Hematopoietic multipotent progenitor cell treated with erythropoietin and hydrocortisone succinate and interleukin-3 and kit ligand, for 17 days (in vitro differentiated cells): Measurements from ENCODE around the gene ADISSP.

Source experiments
- DNase-seq: peaks from one replicate; pipeline ENCODE4 v3.0.0-alpha.2; 2015; ENCODE audit warnings: low spot score

Gene ADISSP

DNA sequence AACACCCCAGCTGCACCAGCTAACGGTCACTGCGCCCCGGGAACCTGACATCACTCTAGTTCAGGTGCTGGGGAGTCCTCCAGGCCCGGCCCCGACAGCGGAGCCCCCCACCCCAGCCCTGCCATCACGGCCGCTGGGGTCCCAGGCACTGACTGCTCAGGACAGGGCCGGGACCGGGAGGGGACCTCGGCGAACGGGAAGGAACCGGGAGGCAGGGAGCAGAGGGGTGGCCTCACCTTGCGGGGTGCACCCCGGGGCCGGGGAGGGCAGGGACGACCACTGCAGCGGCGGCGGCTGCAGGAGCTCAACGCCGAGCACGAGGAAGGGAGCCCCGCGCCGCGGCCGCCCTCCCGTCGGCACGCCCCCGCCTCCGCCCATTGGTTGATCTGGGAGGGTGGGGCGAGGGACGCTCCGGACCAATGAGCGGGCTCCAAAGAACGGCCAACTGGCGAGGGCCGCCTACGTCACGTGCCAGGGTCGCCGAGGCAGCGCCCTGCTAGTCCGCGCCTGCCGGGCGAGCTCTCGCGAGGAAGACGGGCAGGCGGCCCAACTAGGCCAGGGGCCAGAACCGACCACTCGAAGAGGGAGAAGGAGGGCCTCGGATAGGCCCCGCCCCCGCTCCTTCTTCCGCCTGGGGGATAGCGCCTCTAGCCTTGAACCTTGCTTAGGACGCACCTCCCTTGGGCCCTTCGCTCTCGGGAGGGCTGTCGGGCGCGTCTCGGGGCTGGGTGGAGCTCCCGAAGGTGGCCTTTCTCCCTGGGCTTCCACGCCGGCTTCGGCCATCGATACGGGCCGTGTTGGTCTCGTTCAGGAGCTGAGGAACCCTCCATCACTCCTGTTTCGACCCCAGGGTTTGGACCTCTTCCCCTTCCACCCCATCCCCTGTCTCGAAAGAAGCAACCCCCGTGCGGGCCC, at the start of gene ADISSP:
Gene ADISSP, minus strand, starts transcription at position 327 of the 915 bp plus-strand sequence. CDS start 7,653 bp downstream, outside the sequence.
- peak; percentile 97 for DNase-seq

GRCh38 chr20:3815703-3816315, 48.3 kb upstream of the ADISSP start:
- no peak for DNase-seq

GRCh38 chr20:3814928-3815495, 47.5 kb upstream of the ADISSP start:
- DNase-seq: no peak

GRCh38 chr20:3813848-3814581, 46.5 kb upstream of the ADISSP start:
- no peak for DNase-seq

DNA sequence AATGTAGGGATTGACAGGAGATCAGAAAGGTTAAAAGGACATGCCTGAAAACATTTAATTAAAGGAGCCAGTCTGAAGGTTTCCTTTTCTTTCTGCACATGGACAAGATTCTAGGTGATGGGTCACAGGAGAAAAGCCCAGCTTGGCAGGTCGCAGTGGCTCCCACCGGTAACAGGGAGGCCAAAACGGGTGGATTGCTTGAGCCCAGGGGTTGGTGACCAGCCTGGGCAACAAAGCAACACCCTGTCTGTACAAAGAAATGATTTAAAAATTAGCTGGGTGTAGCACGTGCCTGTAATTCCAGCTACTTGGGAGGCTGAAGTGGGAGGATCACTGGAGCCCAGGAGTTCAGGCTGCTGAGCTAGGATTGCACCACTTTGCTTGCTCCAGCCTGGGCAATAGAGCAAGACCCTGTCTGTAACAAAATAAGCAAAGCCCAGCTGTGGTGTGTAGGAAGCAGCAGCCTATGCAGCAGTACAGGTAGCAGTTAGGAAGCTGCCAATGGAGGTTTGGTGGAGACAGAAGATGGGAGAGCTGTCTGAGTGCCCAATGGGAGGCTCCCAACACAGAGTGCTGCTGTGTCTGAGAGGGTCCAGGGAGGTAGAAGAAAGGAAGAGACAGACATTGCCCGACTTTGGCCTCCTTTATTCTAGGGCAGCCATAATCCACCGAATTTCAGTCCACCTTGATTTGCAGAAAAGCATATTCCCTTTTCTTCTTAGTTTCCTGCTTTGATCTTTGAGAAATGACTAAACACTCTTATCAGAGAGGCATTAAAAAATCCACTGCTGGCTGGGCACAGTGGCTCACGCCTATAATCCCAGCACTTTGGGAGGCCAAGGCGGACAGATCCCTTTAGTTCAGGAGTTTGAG, 45.7 kb upstream of the ADISSP start:
- no peak for DNase-seq

- no peak for DNase-seq
Measured at GRCh38 chr20:3812259-3812681, 44.7 kb upstream of the ADISSP start.

GRCh38 chr20:3811467-3812258, 44.1 kb upstream of the ADISSP start:
- peak; percentile 96 for DNase-seq

DNA sequence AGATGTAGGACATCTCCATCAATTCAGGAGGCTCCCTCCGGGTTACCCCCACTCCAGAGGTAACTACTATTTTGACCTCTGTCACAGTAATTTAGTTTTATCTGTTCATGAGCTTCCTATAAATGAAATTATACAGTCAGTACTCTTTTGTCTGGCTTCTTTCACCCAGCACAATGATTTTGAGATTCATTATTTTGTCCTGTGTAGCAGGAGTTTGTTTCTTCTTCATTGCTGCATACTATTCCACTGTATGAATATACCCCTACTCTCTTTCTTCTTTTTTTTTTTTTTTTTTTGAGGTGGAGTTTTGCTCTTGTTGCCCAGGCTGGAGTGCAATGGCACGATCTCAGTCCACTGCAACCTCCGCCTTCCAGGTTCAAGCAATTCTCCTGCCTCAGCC, 41.0 kb upstream of the ADISSP start:
- DNase-seq: no peak

DNA sequence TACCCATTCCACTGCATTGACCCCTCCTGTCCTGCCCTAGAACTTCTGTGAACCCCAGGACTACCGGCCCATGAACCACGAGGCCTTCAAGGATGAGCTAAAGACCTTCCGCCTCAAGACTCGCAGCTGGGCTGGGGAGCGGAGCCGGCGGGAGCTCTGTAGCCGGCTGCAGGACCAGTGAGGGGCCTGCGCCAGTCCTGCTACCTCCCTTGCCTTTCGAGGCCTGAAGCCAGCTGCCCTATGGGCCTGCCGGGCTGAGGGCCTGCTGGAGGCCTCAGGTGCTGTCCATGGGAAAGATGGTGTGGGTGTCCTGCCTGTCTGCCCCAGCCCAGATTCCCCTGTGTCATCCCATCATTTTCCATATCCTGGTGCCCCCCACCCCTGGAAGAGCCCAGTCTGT, 37.2 kb upstream of the ADISSP start:
- DNase-seq: no peak

DNA sequence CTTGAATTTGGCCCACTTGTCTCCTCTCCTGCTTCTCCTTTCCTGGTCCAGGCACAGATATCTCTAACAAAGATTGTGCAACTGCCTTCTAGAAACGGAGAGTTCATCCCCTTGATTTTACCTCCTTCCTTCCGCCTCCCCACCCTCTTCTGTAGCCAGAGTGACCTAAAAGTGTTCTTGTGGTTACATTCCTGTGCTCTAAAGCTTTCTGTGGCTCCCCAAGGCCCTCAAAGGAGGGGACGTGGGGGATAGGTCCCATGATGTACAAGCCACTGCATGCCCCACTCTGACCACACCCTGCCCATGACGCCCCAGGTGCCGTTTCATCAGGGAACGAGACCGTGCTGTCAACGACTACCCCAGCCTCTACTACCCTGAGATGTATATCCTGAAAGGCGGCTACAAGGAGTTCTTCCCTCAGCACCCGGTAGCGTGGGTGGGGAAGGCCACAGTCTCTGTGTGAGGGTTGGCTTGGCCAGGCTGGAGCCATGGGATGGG, 36.8 kb upstream of the ADISSP start:
- DNase-seq: no peak

DNA sequence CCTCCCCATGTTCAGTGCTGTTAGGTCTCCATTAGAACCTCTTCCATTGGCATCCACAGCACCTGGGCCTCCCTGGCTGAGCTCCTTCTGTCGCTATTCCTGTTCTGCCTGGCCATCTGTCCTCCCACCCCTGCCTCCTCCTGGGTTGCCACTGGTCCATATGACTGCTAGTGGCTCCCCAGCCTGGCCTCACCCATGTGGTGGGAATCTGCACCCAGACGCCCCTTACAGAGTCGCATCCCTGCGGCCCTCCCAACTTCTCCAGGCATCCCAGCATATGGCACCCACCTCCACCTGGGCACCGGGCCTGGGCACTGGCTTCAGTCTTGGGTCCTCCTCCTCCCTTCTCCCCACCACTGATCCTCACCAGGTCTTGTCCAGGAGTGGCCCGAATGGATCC, 36.3 kb upstream of the ADISSP start:
- DNase-seq: no peak

GRCh38 chr20:3803289-3803688, 35.7 kb upstream of the ADISSP start:
- DNase-seq: no peak

- DNase-seq: no peak
Measured at GRCh38 chr20:3802524-3803239, 35.1 kb upstream of the ADISSP start.

- no peak for DNase-seq
Measured at GRCh38 chr20:3801846-3802245, 34.3 kb upstream of the ADISSP start.

GRCh38 chr20:3801299-3801698, 33.7 kb upstream of the ADISSP start:
- no peak for DNase-seq

DNA sequence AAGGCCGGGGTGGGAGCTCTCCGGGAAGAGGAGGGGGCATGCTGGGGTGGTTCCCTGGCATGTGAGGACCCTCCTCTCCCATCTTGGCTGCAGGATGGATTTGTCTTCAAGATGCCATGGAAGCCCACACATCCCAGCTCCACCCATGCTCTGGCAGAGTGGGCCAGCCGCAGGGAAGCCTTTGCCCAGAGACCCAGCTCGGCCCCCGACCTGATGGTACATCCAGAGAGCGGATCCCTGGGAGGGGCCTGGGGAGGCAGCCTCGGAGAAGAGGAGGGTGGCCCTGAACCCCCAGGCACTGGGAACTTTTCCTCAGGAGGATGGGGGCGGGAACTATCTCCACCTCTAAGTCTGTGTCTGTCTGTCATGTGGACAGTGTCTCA, 33.3 kb upstream of the ADISSP start:
- no peak for DNase-seq

- DNase-seq: no peak
Measured at GRCh38 chr20:3800256-3800877, 32.8 kb upstream of the ADISSP start.

- DNase-seq: no peak
Measured at GRCh38 chr20:3798908-3799248, 31.3 kb upstream of the ADISSP start.

GRCh38 chr20:3798373-3798768, 30.8 kb upstream of the ADISSP start:
- DNase-seq: no peak
